HT-29 (cell line): ENCODE results near the gene CDAN1. TPM values are rescaled to one million over a fixed set of nuclear protein-coding genes. Genes with fewer than 3 reads are reported as not detected.

Experiments
- DNase-seq: peaks from one replicate; pipeline ENCODE4 v3.0.0-alpha.2; 2015; ENCODE audit warnings: low spot score
- total RNA-seq: library from RNA; depleted of rRNA; stranded (reverse); fragments of >200 nt; shearing (Covaris generic); gene quantifications from 2 replicates; pipeline ENCODE4 v1.2.3, GENCODE V29; 2014

Gene CDAN1
- total RNA-seq, 1 experiment from 2014 or later: 15.2 TPM

GRCh38 chr15:42735382-42736165, 1.4 kb downstream of the CDAN1 start:
- no peak for DNase-seq

GRCh38 chr15:42734076-42734672, 2.8 kb downstream of the CDAN1 start:
- DNase-seq: no peak

- no peak for DNase-seq
These were observed 3.9 kb downstream of the CDAN1 start for GRCh38 chr15:42733027-42733426.

GRCh38 chr15:42732095-42732827, 4.7 kb downstream of the CDAN1 start:
- DNase-seq: no peak

- no peak for DNase-seq
These were observed 5.5 kb downstream of the CDAN1 start for GRCh38 chr15:42731461-42731860.

DNA sequence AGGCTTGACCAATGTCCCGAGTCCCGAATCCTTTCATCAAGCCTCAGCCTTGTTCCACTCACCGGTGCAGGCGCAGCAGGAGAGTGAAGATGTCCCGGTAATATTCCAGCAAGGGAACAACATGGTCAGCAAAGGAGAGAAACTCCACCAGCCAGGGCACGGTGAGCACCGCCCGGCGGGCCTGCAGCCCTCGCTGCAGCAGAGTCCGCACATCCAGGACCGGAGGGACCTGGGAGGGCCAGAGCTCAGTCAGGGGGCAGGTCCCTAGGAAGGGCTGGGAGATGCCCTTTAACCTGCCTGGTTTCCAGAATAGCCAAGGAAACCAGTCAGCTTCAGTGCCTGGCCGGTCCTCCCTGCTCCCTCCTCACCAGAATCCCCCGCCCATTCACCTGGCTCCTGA, 6.4 kb downstream of the CDAN1 start:
- no peak for DNase-seq

- no peak for DNase-seq
These were observed 6.8 kb downstream of the CDAN1 start for GRCh38 chr15:42730135-42730534.

GRCh38 chr15:42729409-42729808, 7.5 kb downstream of the CDAN1 start:
- no peak for DNase-seq

DNA sequence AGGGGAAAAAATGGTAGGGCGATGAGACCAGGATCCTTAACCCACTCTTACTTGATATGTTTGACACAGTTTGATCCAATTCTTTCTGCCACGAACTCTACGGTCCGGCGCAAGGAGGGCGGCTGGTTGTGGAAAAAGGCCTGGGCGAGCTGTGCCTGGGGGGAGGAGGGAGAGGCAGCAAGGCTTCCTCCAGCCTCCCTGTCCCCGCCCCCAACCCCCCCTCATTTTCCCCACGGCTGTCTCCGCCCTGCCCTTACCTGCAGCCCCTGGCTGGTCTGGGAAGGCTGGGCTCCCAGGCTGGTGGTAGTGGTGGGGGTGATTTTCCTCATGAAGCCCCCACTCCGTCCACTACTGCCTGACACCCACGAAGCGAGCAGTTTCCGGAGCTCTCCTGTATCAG, 8.0 kb downstream of the CDAN1 start:
- no peak for DNase-seq

- no peak for DNase-seq
These were observed 8.4 kb downstream of the CDAN1 start for GRCh38 chr15:42728560-42728959.

DNA sequence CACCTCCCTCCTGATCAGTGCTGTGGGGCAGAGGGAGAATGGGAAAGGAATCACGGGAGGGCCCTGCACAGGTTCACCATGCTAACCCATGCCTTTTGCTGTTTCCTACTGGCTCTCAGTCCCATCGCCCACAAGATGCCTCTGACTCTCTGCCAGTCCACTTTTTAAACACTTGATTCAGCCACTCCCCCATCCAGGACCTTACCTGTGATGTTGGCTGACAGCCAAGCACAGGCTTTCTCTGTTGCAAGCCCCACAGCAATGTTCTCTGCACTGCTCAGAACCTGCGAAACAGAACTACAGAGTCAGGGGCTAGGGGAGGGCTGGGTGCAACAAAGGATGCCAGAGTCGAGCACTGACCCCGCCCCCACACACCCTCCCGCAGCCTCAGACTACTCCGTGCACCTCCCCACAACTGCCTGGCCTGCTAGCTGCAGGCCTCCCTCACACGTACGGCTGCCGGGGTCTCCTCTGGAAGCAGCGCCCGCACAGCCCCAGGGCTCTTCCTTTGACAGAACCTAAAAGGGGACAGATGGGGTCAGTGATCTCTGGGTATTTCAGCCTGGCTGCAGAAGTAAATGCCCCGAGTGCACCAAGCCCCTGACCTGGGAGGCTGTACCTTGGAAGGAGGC, 9.1 kb downstream of the CDAN1 start:
- no peak for DNase-seq

- no peak for DNase-seq
These were observed 10.8 kb downstream of the CDAN1 start for GRCh38 chr15:42726114-42726513.

DNA sequence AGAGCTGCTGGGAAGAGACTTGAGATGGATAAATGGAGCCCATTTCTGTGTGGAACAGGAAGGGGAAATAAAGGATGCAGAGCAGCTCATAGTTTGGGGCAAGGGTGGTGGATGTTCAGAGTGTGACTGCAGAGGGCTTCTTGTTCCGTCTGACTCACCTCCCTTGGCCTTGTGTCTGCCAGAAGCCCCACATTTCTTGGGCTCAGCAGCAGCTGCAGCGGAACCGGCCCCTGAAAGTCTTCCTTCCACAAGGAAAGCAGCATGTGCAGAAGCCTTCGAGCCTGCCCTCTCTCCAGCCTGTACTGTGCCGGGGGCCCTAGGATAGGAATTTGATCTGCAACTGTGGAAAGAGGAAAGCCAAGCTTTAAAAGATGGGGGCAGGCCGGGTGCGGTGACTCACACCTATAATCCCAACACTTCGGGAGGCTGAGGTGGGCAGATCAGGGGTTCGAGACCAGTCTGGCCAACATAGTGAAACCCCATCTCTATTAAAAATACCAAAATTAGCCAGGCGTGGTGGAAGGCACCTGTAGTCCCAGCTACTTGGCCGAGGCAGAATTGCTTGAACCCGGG, 11.5 kb downstream of the CDAN1 start:
- no peak for DNase-seq

DNA sequence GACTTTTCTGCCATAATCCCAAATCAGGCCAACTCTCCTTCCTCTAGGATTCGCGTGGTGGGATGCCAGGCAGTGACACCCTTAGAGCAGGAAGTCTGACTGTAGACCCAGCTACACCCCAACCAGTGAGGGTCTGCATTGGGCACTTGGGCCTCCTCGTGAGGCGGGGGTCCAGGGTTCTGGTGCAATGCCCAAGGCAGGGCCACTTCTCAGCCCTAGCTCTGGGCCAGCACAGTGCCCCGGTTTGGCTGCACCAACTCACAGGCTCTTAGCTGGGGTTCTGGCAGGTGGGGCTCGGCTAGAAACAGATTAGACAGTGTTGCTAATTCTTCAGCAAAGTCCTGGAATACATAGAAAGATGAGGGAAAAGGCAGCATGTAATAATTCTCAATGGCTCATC, 12.7 kb downstream of the CDAN1 start:
- no peak for DNase-seq

GRCh38 chr15:42723068-42723467, 13.9 kb downstream of the CDAN1 start:
- DNase-seq: peak; percentile 19

GRCh38 chr15:42721916-42722315, 15.0 kb downstream of the CDAN1 start:
- no peak for DNase-seq

GRCh38 chr15:42721016-42721415, 15.9 kb downstream of the CDAN1 start:
- no peak for DNase-seq

GRCh38 chr15:42720071-42720470, 16.9 kb downstream of the CDAN1 start:
- no peak for DNase-seq

- no peak for DNase-seq
These were observed 17.9 kb downstream of the CDAN1 start for GRCh38 chr15:42719043-42719442.

- no peak for DNase-seq
These were observed 20.3 kb downstream of the CDAN1 start for GRCh38 chr15:42716626-42717025.

DNA sequence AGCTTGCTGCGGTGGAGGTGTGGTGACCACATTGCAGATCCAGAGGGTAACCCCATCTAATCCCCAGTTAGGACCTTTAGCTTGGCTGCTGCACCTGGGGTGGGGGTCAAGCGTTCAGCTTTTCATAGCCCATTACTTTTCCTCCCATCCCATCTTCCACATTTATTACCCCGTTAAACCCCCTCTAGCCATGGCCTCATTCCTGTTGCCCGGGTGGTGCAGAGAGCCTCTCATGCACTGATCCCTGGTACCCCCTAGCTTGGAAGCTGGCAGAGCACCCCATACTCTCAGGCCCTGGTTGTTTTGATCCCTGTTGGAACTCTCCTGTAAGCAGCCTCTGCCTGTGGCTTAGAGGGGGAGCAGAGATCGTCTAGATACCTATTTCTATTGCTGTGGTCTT, 20.8 kb downstream of the CDAN1 start:
- no peak for DNase-seq

DNA sequence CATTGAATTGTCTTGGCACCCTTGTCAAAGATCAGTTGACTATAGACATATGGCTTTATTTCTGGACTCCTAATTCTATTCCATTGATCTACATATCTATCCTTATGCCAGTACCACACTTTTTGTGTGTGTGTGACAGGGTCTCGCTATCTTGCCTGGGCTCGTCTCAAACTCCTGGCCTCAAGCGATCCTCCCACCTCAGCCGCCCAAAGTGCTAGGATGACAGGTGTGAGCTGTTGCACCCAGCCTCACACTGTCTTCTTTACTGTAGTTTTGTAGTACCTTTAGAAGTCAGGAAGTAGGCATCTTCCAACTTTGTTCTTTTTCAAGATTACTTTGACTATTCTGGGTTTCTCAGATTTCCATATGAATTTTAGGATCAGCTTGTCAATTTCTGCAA, 24.3 kb downstream of the CDAN1 start:
- no peak for DNase-seq
